ENCODE measurements around the gene WDR64.

DNA sequence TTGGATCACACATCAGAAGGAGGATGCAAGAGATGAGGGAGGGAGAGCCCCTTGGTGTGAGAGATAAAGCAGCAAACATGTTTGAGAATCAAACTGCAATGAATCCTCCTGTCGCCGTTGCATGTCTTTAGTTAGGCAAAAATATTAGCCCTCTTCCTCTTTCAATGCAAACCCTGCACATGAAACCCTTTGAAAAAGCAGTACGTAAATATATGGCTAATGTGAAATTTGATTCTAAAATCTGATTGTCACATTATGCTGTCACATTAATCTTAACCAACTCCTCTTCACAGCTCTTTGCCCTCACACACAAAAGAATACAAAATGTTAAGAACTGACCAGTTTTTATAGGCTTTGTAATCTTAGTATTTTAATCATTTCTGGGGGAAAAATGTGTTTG, 63.4 kb downstream of the WDR64 start:
- TF ChIP-seq POLR2AphosphoS5 (IDR thresholded peaks at IDR 0.05) (no peak), EP300 (IDR thresholded peaks at IDR 0.05) (no peak), POLR2A (IDR thresholded peaks at IDR 0.05) (no peak)
- TF ChIP-seq, protein P1, sequence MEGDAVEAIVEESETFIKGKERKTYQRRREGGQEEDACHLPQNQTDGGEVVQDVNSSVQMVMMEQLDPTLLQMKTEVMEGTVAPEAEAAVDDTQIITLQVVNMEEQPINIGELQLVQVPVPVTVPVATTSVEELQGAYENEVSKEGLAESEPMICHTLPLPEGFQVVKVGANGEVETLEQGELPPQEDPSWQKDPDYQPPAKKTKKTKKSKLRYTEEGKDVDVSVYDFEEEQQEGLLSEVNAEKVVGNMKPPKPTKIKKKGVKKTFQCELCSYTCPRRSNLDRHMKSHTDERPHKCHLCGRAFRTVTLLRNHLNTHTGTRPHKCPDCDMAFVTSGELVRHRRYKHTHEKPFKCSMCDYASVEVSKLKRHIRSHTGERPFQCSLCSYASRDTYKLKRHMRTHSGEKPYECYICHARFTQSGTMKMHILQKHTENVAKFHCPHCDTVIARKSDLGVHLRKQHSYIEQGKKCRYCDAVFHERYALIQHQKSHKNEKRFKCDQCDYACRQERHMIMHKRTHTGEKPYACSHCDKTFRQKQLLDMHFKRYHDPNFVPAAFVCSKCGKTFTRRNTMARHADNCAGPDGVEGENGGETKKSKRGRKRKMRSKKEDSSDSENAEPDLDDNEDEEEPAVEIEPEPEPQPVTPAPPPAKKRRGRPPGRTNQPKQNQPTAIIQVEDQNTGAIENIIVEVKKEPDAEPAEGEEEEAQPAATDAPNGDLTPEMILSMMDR (IDR thresholded peaks at IDR 0.05): no peak
